GM11168 (cell line): ENCODE data around the gene BCL2L2.
"Not testable (repeated sequence)": the region's sequence is repeated elsewhere in the genome, so short reads cannot be mapped to it uniquely, and the experiment has no call there.

ENCODE experiments used
- in situ Hi-C: fragments of 300-500 bp; cut with MboI; formaldehyde crosslinking; loops from one replicate; pipeline ENCODE4 v1.12.0; 2022; ENCODE audit warnings: low sequenced_read_pairs; ENCODE audit not compliant: unreplicated experiment

BCL2L2 gene

GRCh38 chr14:23306412-23307145 is at the start of gene BCL2L2:
Gene BCL2L2, plus strand, starts transcription at chr14:23306833. Its CDS starts 935 bp downstream, at chr14:23307768.
- in situ Hi-C loops = no loop called here

- in situ Hi-C loops = no loop called here
Observed at GRCh38 chr14:23258256-23258655, 48.4 kb upstream of the BCL2L2 start.

DNA sequence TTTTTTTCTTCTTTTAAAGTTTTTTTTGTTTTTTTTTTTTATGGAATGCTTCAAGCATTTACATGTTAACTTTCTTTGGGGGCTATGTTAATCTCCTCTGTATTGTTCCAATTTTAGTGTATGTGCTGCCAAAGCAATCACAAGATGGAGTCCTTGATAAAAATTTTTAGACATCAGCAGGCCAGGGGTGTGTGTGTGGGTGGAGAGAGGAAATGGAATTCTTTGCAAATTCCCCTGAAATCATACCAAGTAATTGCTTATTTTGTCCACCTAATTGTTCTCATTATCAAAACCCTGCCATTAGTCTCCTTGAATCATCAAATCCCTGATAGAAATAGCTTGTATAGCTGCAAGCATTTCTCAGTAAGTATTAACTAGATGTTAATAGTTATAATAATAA is 47.2 kb upstream of the BCL2L2 start:
- in situ Hi-C loops = no loop called here

DNA sequence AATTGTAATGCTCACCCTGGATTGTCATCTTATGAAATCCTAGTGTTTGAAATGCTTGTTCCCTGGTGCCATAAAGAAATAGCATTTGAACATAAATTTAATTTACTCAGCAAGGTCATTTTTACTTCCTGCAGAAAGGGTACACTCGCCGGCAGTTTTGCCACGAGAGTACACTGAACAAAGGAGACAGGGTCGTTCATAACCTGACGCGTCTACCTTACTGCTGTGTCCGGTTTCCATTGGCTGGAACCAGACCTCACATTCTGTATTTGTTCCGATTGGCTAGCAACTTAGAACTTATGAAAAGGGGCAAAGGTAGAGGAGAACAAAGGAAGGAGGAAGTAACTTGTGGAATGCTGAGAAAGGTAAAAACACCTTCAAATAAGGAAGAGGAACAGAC is 45.8 kb upstream of the BCL2L2 start:
- in situ Hi-C loops = not testable (repeated sequence)

GRCh38 chr14:23269193-23269592 is 37.4 kb upstream of the BCL2L2 start:
- in situ Hi-C loops = no loop called here

DNA sequence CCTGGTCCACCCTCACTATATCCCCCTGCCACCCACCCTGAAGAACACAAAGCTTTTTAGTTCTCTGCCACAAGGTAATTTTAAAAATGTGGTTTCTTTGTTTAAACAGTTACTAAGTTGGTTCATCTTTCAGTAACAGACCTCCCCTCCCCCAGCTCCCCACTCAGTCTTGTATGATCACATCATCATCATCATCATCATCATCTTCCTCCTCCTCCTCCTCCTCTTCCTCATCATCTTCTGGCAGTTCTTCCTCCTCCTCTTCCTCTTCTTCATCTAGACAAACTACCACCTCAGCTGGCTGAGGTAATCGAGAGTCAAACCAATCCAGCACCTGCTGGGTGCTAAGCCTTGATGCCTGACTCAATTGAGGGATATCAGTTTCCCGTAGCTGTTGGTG is 31.2 kb upstream of the BCL2L2 start:
- in situ Hi-C loops = no loop called here

DNA sequence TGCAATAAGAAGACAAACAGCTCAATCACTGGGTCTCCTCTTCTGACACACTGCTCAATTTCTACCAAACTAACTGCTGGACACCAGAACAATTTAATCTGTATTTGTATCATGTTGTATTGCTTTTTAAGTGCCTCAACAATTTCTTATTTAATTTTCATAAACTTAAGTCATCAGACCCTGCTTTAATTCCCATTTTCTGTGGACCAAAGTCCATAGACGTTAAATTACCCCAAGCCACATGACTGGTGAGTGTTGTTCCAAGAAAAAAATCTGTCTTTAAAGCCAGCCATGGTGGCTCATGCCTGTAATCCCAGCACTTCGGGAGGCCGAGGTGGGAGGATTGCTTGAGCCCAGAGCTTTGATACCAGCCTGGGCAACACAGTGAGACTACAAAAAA is 29.4 kb upstream of the BCL2L2 start:
- in situ Hi-C loops = no loop called here

DNA sequence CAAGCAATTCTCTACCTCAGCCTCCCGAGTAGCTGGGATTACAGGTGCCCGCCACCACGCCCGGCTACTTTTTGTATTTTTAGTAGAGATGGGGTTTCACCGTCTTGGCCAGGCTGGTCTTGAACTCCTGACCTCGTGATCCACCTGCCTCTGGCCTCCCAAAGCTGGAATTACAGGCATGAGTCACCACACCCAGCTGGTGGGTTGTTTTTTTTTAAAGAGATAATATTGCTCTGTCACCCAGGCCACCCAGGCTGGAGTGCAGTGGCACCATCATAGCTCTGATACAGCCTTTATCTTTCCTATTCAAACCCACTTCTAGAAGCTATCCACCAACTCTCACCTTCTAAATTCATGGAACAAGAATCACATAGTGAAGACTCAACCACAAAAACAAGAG is 28.7 kb upstream of the BCL2L2 start:
- in situ Hi-C loops = not testable (repeated sequence)

- in situ Hi-C loops = no loop called here
Observed at GRCh38 chr14:23281247-23281646, 25.4 kb upstream of the BCL2L2 start.

DNA sequence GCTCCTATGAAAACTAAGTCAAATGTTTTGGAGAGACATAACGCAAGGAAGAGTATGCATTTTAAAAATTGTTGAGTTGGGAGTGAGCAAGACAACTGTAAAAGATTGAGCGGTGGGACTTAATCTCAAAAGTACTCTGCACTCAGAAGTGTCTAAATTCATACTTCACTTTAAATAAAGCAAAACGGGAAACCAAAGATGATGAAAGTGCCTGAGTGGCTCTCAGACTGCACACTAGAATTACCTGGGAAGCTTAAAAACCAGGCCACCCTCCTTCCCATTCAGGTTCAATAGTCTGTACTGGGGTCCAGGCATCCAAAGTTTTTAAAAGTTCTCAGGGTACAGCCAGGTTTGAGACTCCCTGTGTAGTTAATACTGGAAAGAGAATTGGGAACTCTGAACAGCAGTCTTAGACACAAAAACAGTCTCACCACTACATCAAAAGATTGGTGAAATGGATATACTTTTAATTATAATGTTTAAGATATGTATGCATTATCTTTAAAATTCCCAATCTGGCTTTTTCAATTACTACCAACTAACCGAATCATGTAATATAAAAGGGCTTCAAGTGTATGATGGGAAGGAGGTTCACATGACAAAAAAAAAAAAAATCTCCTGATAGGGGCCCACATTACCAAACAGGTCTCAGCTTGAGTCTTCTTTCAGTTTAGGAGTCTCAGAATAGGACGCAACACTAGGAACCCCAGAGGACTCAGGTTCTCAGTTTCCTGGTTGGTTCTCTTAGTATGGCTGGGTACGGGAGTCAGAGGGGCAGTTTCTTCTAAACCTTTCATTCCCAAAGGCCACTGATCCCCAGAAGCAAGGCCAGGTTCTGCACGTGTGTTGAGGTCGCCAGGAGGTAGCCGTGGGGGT is 21.7 kb upstream of the BCL2L2 start:
- in situ Hi-C loops = no loop called here

DNA sequence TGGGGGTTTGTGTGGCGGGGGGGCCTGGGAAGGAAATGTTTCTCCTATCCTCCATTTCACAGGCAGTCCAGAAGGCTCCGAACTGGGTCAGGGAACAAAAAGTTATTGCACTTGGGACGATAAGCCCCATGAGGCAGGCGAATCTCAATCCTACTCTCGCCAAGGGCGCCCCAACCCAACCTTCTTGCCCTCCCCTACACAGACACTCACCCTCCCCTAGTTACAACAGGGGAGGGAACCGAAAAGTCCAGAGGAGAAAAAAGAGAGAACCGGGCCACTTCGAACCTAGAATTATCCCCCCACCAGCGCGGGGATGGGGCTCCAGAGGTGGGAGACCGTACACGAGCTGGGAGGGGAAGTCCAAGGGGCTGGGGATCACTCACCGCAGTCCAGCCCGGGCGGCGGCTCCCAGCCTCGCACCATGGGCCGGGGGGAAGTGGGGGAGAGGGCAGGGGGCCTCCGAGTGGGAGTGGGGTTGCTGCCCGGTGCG is 21.1 kb upstream of the BCL2L2 start:
- in situ Hi-C loops = no loop called here

GRCh38 chr14:23286020-23286901 is 20.4 kb upstream of the BCL2L2 start, which contains the start of gene HOMEZ:
Gene HOMEZ, minus strand, starts transcription at chr14:23286132. Its CDS starts 180 bp downstream, at chr14:23285952.
- in situ Hi-C loops = no loop called here

GRCh38 chr14:23286902-23287479 is 19.6 kb upstream of the BCL2L2 start:
- in situ Hi-C loops = no loop called here

DNA sequence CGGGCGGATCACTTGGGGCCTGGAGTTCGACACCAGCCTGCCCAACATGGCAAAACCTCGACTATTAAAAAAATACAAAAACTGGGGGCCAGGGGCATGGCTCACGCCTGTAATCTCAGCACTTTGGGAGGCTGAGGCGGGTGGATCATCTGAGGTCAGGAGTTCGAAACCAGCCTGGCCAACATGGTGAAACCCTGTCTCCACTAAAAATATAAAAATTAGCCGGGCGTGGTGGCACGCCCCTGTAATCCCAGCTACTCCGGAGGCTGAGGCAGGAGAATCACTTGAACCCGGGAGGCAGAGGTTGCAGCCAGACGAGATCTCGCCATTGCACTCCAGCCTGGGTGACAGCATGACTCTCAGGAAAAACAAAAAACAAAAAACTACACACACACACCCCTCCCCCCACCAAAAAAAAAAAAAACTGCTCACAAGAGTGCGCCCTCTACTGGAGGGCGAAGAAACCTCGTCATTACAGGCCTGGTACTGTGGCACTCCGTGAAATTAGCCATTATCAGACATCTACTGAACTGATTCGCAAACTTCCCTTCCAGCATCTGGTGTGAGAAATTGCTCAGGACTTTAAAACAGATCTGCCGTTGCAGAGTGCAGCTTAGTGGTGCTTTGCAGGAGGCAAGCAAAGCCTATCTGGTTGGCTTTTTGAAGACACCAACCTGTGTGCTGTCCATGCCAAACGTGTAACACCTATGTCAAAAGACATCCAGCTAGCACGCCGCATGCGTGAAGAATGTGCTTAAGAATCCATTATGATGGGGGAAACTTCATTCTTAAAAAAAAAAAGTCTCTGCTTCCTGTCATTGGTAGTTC is 11.7 kb upstream of the BCL2L2 start:
- in situ Hi-C loops = loop anchor here (10.0 kb wide), 1 partner anchor 180 kb away; the partner anchor contains the start of gene CEBPE

DNA sequence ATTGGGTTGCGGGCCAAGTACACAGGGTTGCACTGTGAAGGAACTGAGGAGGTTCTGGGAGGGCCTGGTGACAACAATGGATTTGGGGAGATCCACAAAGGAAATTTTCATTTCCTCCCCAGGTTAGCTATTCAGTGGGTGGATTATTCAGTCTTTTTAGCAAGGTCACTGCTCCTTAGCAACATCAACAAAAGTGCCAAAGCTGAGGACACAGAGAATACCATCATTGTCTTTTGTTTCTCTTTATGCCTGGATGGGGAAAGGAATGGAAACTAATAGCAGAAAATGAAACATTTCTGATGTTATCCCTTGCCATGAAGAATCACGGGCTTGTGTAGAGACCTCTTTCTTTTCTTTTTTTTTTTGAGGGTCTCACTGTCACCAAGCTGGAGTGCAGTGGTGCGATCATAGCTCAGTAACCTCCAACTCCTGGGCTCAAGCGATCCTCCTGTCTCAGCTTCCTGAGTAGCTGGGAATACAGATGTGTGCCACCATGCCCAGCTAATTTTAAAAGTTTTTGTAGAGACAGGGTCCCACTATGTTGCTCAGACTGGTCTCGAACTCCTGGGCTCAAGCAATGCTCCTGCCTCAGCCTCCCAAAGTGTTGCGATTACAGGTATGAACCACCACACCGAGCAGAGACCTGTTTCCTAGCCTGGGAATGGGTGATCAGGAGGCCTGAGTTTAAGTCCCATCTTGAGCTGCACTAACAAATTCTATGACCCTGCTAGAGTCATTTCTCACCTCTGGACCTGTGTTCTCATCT is 10.4 kb upstream of the BCL2L2 start:
- in situ Hi-C loops = loop anchor here (10.0 kb wide), 1 partner anchor 181 kb away; the partner anchor contains the start of gene CEBPE

DNA sequence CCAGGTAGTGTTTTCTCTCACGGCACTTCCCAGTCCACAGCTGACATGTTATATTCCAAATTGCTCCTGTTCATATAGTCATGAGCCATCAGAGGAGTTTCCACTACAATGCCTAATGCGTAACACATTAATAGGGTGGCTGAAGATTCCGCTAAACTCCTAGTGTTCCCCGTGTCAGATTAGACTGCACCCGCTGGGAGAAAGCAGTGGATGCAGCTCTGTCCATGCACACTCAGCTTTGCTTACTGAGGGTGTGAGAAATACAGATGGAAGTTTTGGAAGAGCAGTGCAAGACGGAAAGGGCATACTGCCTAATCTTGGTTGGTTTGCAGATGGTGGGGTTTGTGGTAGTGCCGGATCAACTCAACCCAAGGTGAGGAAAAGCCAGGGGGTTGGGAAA is 9.5 kb upstream of the BCL2L2 start:
- in situ Hi-C loops = loop anchor here (10.0 kb wide), 1 partner anchor 182 kb away; the partner anchor contains the start of gene CEBPE

DNA sequence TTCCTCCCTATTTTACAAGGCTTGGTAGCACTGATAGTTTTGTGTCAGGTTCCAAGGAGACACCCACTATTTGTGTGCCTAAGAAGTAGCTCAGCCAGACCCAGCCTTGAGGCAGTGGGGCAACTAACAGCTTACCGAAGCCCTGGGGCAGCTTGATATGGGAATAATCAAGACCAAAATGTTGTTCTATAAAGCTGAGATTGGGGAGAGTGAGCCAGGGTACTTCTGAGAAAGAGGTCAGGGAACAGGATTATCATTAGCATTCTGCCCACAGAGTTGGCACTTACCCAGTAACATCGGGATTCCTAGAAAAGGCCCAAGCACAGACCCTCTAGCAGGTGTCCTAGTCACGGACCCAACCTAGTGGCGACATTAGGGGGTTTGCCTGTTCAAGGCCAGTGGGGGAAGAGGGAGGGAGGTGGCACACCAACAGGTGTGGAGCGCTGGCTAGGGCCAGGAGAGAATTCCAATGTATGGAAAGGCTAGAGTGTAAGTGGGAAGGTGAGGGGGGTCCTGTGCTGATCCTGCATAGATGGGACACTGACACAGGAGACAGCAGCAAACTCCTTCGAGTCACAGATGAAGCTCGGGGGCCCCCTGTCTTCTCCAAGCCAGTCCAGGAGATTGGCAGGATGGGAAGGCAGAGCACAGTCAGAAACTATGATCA is 8.9 kb upstream of the BCL2L2 start:
- in situ Hi-C loops = loop anchor here (10.0 kb wide), 1 partner anchor 183 kb away; the partner anchor contains the start of gene CEBPE
